Posterior cingulate gyrus (tissue), 11 donors: Measurements from ENCODE around the gene ADRA2B.
"Not testable (repeated sequence)": the region's sequence is repeated elsewhere in the genome, so short reads cannot be mapped to it uniquely, and the experiment has no call there.

Source experiments
- DNase-seq, 10 donors: peaks; one replicate each; pipeline versions ENCODE4 v3.0.0 to v3.0.0-alpha.2; 2020 to 2021; ENCODE audit warnings: mixed read lengths in 3 of 10
- intact Hi-C: fragments of 100-400 bp; cut with DNase I; formaldehyde crosslinking; loops from one replicate; pipeline ENCODE4 v1.15.1; 2023

Gene ADRA2B

GRCh38 chr2:96063116-96063899, 53.1 kb downstream of the ADRA2B start:
- intact Hi-C loops: not testable (repeated sequence)
- DNase-seq: peak; percentile 70 to 98 (median 82)
